OCI-LY1 (cell line): ENCODE data around the gene ABCG8.

Source experiments
- CTCF ChIP-seq: fragments of 200-600 bp; sonication (generic), shearing (Covaris generic); IDR thresholded peaks from 2 replicates; pipeline ENCODE4 v1.5.1; 2017; ENCODE audit warnings: mild to moderate bottlenecking, antibody characterized with exemption, low read length, moderate library complexity, mixed read lengths
- EZH2 ChIP-seq: fragments of 200-600 bp; sonication (generic), shearing (Covaris generic); IDR thresholded peaks from 2 replicates; pipeline ENCODE4 v1.8.0; 2017; ENCODE audit warnings: borderline replicate concordance, mixed run types, mild to moderate bottlenecking, antibody characterized with exemption, low read length, moderate library complexity, mixed read lengths

- TF ChIP-seq CTCF (no peak), EZH2 (no peak)
Measured at GRCh38 chr2:43819491-43820163, 19.1 kb upstream of the ABCG8 start.
